GM19397 (cell line): Measurements from ENCODE around the gene CLCN7.

Experiments used
- ATAC-seq: cut with Tn5 transposase; IDR thresholded peaks from one replicate; pipeline ENCODE4 v1.9.1; 2021; ENCODE audit warnings: mild to moderate bottlenecking, moderate library complexity; ENCODE audit not compliant: unreplicated experiment

Gene CLCN7

GRCh38 chr16:1474796-1475551 is at the start of gene CLCN7:
Gene CLCN7 (minus strand): TSS chr16:1475028. CDS start chr16:1474974, 54 bp downstream.
- ATAC-seq: peak; percentile 86

GRCh38 chr16:1524366-1524765 is 49.5 kb upstream of the CLCN7 start:
- ATAC-seq: no peak

GRCh38 chr16:1523581-1524245 is 48.9 kb upstream of the CLCN7 start:
- no peak for ATAC-seq

GRCh38 chr16:1520461-1520860 is 45.6 kb upstream of the CLCN7 start:
- ATAC-seq: no peak

GRCh38 chr16:1519831-1520230 is 45.0 kb upstream of the CLCN7 start:
- ATAC-seq: no peak

GRCh38 chr16:1518626-1519135 is 43.9 kb upstream of the CLCN7 start:
- no peak for ATAC-seq

GRCh38 chr16:1514507-1514906 is 39.7 kb upstream of the CLCN7 start:
- ATAC-seq: no peak

- ATAC-seq: no peak
These were observed 37.9 kb upstream of the CLCN7 start for GRCh38 chr16:1512774-1513173.

- no peak for ATAC-seq
These were observed 37.1 kb upstream of the CLCN7 start for GRCh38 chr16:1511662-1512569.

- no peak for ATAC-seq
These were observed 36.1 kb upstream of the CLCN7 start for GRCh38 chr16:1510941-1511351.

GRCh38 chr16:1510272-1510671 is 35.4 kb upstream of the CLCN7 start:
- no peak for ATAC-seq

- ATAC-seq: no peak
These were observed 34.7 kb upstream of the CLCN7 start for GRCh38 chr16:1509307-1510221.

- no peak for ATAC-seq
These were observed 33.8 kb upstream of the CLCN7 start for GRCh38 chr16:1508494-1509187.

- ATAC-seq: no peak
These were observed 31.8 kb upstream of the CLCN7 start for GRCh38 chr16:1506494-1507213.

- no peak for ATAC-seq
These were observed 31.1 kb upstream of the CLCN7 start for GRCh38 chr16:1505912-1506311.

- no peak for ATAC-seq
These were observed 30.4 kb upstream of the CLCN7 start for GRCh38 chr16:1505073-1505844.

- no peak for ATAC-seq
These were observed 28.5 kb upstream of the CLCN7 start for GRCh38 chr16:1503110-1503955.
